ENCODE measurements around the gene VASH2. TPM values are rescaled to one million over a fixed set of nuclear protein-coding genes. Genes with fewer than 3 reads are reported as not detected.

Gene VASH2
- total and polyA plus RNA-seq, 2 of the 8 experiments (the other 6 are each of a cell fraction or from before 2014, with no cell fraction given), result 44.0 to 187 TPM

DNA sequence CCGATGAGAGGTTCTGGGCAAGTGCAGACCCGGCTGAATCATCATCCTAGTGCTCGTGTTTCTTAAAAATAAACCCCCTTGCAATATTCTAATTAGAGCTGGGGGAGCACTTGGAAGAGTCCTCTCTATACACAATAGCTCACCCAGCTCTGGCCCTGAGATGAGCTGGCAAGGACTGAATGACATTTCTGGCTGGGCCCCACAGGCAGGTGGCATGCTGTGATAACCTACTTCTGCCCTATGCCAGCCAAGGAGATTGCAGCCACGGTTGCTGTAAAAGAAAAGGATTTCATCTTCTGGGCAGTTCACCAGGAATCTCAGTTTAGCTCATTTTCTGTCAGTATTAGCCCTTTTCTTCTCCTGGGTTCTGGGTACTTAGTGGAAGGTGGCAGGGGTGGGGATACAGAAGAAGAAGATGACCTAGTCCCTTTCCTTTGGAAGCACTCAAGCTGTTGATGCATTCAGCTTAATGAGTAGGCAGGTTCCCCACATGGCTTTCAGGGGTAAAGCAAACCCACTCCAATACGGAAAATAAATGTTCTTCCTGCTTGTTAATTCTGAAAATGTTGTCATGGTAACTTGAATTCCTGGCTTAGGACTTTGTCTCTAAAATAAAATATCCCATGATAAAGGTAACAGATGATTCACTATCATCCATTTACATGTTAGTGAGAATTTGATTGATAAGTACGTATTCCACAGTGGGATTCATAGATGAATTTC is 32.2 kb downstream of the VASH2 start:
- no peak overlapping the region for H2AK5ac ChIP-seq (ENCODE audit: low read depth, low read length)
- peaks cover 0 to 8% (median 4%) of the 10 kb centered on the region in 4 experiments for H3K4me1 ChIP-seq (replicated peaks in 1 of 4; ENCODE audit: control insufficient read depth in 3 of 4, insufficient read depth in 4 of 4, low read length in 3 of 4)
- H3K79me1 ChIP-seq (ENCODE audit: low read depth, low read length), result no peaks in the 10 kb centered on the region; the same call in 1 of the 2 replicates
- no peak overlapping the region for H2AFZ ChIP-seq (ENCODE audit: low read length)
- H3K14ac ChIP-seq (ENCODE audit: insufficient read length), result no peak overlapping the region
- ChIA-PET CTCF (ENCODE audit: partially characterized antibody) (interaction anchor here (1.4 to 4.9 kb wide), 4 partner anchors 12 to 122 kb away, joined by 3 to 64 read pairs (median 13); no protein-coding TSS in a partner anchor), POLR2A (ENCODE audit: partially characterized antibody) (interaction anchor here (1.6 to 12.9 kb wide), 6 partner anchors 8 to 36 kb away, joined by 3 to 240 read pairs (median 36); partner anchors contain the start of gene VASH2)
- TF ChIP-seq POLR2A (IDR thresholded peaks at IDR 0.05; ENCODE audit: control extremely low read depth in 1 of 2, low read depth in 2 of 2, low read length in 2 of 2) (peak in 1 of 2 experiments; percentile 51; a peak in 1 of 3 replicates), RAD21 (IDR thresholded peaks at IDR 0.05 in 1 of 2, conservative IDR thresholded peaks at IDR 0.05 in 1 of 2; ENCODE audit: low read depth in 2 of 2, low read length in 2 of 2) (no peak), RBBP5 (IDR thresholded peaks at IDR 0.05; ENCODE audit: borderline replicate concordance, low read depth, low read length) (no peak)
- H3K36me3 ChIP-seq (ENCODE audit: control insufficient read depth in 2 of 4, insufficient read depth in 4 of 4, low read length in 3 of 4), result peaks cover 29 to 85% (median 48%) of the 10 kb centered on the region in 4 experiments
- H3K23me2 ChIP-seq (ENCODE audit: low read depth, low read length), result no peaks in the 10 kb centered on the region
- H3K18ac ChIP-seq (ENCODE audit: extremely low read depth, low read length), result no peak overlapping the region
- FAIRE-seq (no peak), DNase-seq (ENCODE audit: low read depth in 1 of 2, low spot score in 2 of 2) (peak in 1 of 2 experiments; percentile 39)
- H4K20me1 ChIP-seq (replicated peaks in 1 of 2; ENCODE audit: control insufficient read depth in 1 of 2, insufficient read depth in 2 of 2, low read length in 2 of 2), result peaks cover 0 to 11% of the 10 kb centered on the region in 2 experiments
- no peak overlapping the region for H3K4ac ChIP-seq (replicated peaks; ENCODE audit: insufficient read length, low read depth, low read length)
- H3K23ac ChIP-seq (ENCODE audit: insufficient read length), result no peak overlapping the region
- H3K27me3 ChIP-seq (replicated peaks in 1 of 4; ENCODE audit: control insufficient read depth in 3 of 4, extremely low read depth in 1 of 4, insufficient read depth in 3 of 4, low read length in 3 of 4), result no peaks in the 10 kb centered on the region
- no peak overlapping the region for H3K4me2 ChIP-seq (ENCODE audit: insufficient read depth in 1 of 2, low read depth in 2 of 2, low read length in 2 of 2)
- H4K8ac ChIP-seq (ENCODE audit: extremely low read depth, insufficient read depth, low read length), result no peak overlapping the region
- H2BK20ac ChIP-seq (ENCODE audit: low read length), result no peak overlapping the region
- no peak overlapping the region for H3K56ac ChIP-seq (replicated peaks; ENCODE audit: insufficient read length, low read depth, low read length)
- H2BK5ac ChIP-seq (ENCODE audit: low read depth, low read length), result no peak overlapping the region
- H3K4me3 ChIP-seq (ENCODE audit: extremely low read depth in 1 of 4, insufficient read depth in 2 of 4, low read depth in 3 of 4, low read length in 4 of 4), result no peak overlapping the region
- H3K9ac ChIP-seq (replicated peaks in 1 of 4; ENCODE audit: extremely low read depth in 1 of 4, low read depth in 3 of 4, low read length in 3 of 4), result no peak overlapping the region
- no peaks in the 10 kb centered on the region for H3K79me2 ChIP-seq (ENCODE audit: control insufficient read depth in 1 of 2, insufficient read depth in 2 of 2, low read length in 2 of 2)
- no peaks in the 10 kb centered on the region for H3K9me3 ChIP-seq (ENCODE audit: insufficient read depth in 2 of 2, low read depth in 1 of 2, low read length in 1 of 2)
- H3K27ac ChIP-seq (ENCODE audit: low read depth, low read length), result no peak overlapping the region
- H4K5ac ChIP-seq (ENCODE audit: insufficient read length, low read depth, low read length), result no peak overlapping the region
- 94% methylated on average over 6 of the region's 6 CpGs; no CpG with 5 or more reads in 1 of the 2 experiments for WGBS, 2 experiments (ENCODE audit: extremely low coverage in 1 of 2, insufficient coverage in 1 of 2, insufficient read length in 1 of 2, insufficient replicate concordance in 2 of 2, low coverage in 1 of 2, low lambda C conversion rate in 2 of 2, missing lambda C conversion rate in 1 of 2)
- no peak overlapping the region for H2BK12ac ChIP-seq (ENCODE audit: low read depth, low read length)
- no peak overlapping the region for H2BK120ac ChIP-seq (replicated peaks; ENCODE audit: low read depth, low read length)
- no peak overlapping the region for H4K91ac ChIP-seq (replicated peaks; ENCODE audit: insufficient read length, low read length)
- no peak overlapping the region for H2BK15ac ChIP-seq (ENCODE audit: low read length)
